Activated T-cell treated with anti-CD3 and anti-CD28 coated beads, Interleukin-2, amount 50 U/mL, for 48 hours (primary cell): ENCODE data around the gene MARCHF2.
"Not testable (repeated sequence)": the region's sequence is repeated elsewhere in the genome, so short reads cannot be mapped to it uniquely, and the experiment has no call there.

Experiments
- DNase-seq, 2 experiments: peaks; one replicate each; pipeline ENCODE4 v3.0.0-alpha.2; 2020

Gene MARCHF2

DNA sequence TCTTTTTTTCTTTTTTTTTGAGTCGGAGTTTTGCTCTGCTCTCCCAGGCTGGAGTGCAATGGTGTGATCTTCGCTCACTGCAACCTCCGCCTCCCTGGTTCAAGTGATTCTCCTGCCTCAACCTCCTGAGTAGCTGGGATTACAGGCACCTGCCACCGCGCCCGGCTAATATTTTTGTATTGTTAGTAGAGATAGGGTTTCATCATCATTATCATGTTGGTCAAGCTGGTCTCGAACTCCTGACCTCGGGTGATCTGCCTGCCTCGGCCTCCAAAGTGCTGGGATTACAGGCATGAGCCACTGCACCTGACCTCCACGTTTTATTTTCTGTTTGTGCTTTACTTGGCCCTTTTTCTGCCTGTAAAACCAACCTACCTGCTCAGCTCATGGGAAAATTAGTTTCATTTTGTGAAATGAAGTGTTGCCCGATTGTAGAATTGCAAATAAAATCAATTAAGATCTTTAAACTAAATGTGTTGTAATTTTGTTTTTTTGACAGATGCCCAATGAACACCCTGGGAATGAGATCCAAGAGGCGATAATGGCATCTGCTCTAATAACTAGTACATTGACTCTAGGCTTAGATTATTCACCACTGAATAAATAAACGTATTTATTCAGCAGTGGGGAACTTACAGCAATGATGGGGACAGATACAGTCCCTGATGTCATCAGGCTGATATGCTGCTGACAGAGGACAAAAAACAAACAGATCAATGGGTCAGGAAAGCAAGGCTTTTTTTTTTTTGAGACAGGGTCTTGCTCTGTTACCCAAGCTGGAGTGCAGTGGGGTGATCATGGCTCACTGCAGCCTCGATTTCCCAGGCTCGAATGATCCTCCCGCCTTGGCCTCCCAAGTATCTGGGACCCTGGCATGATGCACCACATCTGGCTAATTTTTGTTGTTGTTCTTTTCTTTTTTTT is 25.2 kb upstream of the MARCHF2 start:
- no peak for DNase-seq

DNA sequence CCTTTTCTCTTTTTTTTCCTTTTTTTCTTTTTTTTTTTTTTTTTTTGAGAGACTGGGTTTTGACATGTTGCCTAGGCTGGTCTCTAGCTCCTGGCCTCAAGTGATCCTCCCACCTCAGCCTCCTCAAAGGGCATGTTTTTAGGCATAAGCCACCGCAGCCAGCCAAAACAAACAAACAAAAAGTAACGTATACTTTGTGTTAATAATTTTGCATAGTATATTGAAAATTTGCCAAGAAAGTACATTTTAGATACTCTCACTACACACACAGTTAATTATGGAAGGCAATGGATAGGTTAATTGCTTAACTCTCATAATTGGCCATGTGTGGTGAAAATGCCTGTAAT is 24.5 kb upstream of the MARCHF2 start:
- DNase-seq = no peak

DNA sequence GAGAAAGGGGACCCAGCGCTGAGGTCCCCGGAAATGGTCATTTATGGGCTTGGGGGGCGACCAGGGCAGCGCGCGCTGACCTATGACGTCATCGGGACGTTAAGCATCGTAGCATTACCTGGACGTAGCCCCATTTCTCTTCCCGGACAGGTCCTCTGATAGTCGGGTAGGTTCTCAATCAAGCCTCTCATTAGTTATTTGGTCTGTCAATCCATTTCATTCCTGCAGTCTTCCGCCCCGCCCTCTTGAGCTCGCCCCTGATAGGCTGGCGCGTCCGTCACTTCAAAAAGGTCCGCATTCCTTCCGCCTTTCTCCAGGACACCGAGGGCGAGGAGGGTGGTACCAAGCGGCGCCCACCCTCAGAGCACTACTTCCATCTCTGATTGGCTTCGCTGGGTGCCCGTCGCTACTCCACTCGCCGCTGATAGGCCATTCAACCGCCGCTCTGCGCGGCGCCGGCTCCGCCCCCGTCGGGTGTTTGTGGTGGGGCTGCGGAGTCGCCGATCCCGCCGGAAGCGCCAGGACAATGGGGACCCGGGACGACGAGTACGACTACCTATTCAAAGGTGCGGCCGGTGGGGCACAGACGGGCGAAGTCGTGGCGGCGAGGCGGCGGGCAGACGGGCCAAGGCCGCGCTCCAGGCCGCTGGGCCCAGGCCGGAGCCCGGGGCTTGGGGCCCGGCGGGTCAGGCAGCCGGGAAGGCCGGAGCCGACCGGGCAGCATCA is 23.1 kb upstream of the MARCHF2 start, which contains the start of gene RAB11B:
Gene RAB11B, plus strand, starts transcription at position 470 of the 726 bp plus-strand sequence. Its CDS starts 57 bp downstream, at position 527.
- DNase-seq = peak; percentile 99 to 100

DNA sequence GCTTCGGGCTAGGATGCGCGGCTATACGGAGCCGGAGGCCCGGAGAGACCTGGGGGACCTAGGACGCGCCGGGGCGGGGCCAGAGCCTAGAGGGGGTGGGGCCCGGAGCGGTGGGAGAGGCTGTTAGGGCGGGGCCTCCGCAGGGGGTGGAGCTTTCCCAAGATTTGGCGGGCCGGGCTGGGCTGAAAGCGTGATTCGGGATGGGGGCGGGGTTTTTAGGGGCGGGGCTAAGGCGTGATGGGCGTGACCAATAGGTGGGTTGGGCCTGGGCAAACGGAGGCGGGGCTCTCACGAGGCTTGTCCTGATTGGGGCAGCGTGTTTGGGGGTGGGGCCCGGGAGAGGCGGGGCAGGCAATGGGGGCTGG is 22.5 kb upstream of the MARCHF2 start:
- DNase-seq = peak; percentile 99

DNA sequence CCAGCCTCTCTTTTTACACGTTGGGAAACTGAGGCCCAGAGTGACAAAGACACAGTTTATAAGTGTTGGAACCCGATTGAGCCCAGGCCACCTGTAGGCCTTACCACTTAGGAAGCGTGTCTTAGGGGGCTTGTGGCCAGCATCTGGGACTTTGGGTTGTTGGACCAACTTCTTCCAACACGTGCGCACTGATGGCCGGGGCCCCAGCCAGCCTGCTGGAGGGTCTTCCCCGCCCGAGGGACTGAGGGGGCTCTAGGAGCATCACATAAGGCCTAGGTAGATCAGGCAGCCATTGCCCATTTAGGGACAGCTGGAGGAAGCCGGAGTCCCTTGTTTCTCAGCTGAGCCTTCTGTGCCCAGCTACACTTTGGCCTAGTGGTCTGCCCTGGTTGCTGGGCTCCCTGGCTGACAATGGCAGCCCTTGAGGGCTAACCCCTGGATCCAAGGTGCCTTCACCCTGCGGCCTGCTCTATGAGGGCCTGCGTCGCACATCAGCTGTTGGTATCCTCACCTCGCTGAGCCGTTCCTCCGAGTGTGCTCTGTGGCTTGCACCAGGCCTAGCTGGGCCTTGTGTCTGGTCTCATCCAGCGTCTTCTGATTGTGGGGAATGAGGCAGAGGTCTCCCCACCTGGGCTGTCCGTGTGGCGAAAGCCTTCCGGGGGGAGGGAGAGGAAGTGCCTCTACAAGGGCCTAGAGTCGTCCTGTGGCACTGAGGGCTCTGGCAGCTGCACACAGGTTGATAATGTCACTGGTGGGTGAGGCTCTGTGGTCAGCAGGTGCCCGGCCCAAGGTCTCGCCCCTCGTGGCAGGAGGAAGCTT is 21.7 kb upstream of the MARCHF2 start:
- no peak for DNase-seq

DNA sequence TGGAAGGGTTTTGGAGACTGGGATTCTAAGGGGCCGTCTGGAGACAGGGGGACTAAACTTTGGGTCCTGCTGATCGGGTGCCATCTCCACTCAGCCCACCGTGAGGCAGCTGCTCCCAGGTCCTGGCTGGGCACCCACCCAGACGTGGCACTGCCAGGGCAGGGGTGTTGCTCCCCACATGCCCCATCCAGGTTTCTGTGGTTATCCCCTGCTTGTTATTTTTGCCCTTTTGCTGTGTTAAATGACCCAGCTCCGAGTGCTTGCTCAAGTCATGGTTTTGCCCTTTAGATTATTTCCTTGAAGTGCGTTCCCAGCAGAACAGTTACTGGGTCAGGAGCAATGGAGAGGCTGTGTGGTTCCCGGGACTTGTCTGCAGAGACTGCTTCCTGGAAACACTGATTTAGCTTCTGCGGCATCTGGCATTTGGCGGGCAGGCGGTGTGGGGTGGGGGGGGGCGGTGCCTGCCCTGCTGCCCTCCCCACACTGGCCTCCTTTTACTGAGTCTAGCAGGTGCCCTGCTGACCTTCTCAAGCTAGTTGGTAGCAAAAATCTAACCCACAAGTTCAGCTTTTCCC is 21.0 kb upstream of the MARCHF2 start:
- no peak for DNase-seq

DNA sequence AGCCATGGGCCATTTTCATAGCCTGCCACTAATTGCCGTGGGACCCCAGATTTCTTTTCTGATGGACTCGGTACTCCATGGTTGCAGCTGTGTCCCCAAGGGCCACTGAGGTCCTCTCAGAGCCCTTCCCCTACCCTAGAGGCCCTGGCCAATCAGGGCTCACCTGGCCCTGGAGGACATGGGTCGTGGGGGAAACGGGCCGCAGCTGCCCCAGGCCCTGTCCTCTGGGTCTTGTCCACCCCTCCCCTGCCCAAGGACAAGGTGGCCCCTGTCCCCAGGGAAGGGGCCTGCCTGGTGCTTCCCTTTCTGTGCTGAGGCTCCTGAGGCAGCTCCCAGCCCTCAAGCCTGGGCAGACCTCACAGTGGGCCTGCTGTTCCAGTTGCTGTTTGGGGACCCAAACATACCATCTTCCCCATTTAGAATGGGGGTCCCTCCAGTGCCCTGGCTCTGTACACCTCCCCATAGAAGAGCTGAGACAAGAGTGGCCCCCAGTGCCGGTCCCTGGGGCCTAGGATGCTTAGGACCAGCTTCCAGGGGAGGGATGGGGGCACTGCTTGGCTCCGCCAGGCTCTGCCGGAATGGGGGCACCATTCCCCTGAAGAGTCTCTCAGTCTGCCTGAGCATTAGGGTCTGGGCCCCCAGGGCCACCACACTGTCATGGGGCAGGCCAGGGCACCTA is 19.8 kb upstream of the MARCHF2 start:
- no peak for DNase-seq

DNA sequence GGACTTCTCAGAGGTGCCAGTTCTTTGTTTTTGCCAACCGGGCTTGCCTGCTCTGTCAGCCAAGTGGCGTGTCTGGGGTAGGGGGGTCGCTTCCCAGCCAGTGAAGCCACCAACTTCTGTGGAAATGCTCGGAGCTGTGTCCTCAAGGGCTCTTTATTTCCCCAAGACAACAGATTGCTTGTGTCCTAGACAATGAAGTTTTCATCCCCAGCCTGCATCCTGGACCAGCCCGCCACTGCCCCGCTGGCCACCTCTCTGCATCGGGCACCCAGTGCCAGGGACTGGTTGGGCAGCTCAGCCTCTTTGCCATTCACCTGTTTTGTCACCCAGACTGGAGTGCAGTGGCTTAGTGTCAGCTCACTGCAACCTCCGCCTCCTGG is 19.2 kb upstream of the MARCHF2 start:
- no peak for DNase-seq

DNA sequence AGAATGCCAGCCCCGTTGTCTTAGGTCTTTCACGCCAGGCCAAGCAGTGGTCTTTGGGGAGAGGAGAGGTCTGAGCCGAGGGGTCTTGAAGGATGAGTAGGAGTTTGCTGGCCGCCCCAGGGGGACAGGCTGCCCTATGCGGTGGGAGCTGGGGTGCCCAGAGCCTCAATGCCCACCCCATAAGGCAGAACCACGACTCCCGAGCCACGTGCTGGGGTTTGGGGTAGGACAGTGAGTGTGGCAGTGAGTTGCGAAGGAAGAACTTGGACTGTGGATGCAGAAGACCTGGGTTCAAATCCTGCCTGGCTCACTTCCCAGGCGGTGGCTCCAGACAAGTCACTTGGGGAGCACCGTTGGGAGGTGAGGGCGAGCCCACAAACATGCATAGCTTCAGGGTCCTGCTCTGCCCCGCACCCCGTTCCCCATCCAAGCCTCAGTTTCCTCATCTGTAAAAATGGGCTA is 17.5 kb upstream of the MARCHF2 start:
- no peak for DNase-seq

DNA sequence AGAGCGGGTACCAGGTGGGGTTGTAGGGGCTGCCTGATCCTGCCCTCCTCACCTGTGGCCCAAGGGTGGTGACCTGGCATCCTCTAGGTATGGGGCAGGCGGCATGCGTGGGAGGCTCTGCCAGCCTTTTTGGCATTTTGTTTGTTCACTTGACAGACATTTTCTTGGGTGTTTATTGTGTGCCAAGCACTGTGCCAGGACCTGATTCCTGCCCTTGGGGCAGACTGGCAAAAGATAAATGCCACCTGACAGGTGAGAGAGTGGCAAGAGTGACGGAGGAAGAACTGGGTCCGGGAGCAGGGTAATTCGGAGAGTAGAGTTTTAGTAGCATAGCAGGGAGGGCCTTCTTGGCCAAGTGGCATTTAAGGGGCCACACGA is 16.9 kb upstream of the MARCHF2 start:
- no peak for DNase-seq

DNA sequence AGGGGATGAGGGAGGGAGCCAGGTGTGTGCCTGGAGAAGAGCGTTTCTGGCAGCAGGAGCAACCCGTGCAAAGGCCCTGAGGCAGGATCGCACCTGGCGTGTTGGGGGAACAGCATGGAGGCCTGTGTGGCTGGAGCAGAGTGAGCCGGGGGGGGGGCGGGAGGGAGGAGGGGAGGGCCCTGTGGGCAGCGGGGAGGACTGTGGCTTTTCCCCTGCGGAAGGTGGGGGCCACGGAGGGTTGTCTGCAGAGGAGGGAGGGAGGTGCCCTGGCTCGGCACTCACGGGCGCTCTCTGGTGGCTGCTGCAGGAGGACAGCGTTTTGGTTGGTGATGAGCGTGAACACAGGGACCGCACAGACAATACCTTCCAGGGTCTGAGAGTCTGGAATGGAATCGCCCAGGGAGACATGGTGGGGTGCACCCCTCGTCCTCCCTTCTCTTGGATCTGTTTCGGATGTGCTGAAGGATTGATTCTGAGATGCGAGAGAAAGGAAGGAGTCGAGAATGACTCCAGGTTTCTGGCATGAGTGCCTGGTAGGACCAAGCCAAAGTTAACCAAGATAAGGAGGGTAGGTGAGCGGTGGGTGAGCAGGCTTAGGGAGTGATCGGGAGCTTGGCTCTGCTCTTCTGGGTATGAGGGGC is 16.4 kb upstream of the MARCHF2 start:
- DNase-seq = peak; percentile 77 to 83

DNA sequence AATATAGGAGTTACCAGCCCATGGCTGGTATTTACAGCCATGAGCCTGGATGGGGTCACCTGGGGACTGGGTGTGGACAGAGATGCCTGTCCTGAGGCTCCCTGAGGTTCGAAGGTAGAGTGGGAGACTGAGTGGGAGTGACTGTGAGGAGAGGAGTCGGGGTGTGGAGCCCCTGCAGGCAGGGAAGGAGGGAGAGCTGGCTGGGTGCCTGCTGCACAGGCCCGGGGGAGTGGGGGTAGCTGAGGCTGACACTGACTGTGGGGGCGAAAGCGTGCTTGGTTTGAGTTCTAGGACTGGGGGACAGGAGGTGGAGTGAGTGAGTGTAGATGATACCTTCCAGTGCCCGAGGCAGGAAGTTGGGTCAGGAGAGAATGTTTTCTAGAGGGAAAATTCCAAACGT is 15.8 kb upstream of the MARCHF2 start:
- DNase-seq = no peak

DNA sequence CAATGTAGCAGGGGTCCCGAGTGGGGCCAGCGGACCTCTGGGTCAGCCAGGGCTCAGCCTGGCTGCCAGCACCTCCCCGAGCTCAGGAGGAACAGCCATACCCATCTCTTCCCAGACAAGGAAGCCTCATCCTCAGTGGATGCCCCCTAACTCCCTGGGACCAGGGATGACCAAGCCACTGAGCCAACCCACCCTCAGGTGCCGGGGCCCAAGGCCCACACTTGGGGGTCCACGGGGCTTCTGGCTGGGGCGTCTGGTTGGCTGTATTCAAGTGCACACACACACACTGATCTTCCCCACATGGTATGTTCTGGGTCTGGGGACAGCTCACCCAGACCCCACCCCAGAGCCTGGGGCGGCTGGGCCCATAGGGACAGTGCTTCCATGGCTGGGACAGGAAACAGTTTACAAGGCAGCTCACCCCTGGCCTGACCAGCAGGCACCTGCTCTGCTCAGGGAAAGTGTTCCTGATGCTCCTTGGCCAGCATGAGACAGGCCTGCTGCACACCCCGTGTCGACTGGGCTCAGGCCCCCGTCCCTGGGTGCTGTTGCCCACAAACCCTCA is 15.3 kb upstream of the MARCHF2 start:
- DNase-seq = no peak

DNA sequence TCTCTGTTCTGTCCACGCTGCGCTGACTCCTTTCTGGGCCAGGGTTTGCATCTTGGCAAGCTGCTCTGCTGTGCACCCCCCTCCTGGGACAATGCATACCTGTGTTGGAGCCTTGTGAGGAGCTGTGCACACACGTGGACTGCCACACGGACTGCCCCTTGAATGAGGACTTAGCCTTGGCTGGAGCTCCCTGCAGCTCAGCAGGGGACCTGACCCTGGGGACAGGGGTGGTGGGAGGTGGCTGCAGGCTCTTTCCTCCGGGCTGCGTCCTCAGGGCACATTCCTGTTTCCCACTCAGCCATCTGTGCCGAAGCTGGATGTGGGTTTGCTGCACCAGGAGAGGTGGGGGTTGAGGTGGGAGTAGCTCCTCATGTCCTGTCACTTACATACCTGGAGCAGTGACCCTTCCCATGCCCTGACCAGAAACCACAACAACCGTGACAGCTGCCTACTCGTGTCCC is 14.8 kb upstream of the MARCHF2 start:
- DNase-seq = no peak

DNA sequence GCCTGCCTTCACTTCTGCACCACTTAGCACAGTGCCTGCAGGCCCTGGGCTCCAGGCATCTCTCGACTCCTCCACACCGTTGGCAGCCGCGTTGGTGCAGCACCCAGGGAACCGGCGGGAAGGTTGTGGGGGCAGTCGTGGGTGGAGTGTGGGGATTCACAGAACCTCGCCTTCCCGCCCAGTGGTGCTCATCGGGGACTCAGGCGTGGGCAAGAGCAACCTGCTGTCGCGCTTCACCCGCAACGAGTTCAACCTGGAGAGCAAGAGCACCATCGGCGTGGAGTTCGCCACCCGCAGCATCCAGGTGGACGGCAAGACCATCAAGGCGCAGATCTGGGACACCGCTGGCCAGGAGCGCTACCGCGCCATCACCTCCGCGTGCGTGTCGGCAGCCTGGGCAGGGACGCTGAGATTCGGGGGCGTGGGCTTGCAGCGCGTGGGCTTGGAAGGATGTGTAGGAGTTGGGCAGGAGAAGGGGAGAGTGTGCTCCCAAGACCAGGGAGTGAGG is 13.4 kb upstream of the MARCHF2 start:
- no peak for DNase-seq

DNA sequence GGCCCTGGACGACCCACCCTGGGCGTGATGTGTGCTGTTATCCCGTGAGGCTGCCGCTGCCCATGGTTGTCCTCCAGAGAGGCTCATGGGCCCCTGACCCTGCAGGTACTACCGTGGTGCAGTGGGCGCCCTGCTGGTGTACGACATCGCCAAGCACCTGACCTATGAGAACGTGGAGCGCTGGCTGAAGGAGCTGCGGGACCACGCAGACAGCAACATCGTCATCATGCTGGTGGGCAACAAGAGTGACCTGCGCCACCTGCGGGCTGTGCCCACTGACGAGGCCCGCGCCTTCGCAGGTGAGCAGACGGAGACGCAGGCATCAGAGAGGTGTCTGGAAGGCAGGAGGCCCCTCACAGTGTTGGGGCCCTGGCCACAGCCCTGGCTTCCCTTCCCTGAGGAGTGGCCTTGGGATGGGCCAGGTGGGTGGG is 11.1 kb upstream of the MARCHF2 start:
- DNase-seq = no peak

DNA sequence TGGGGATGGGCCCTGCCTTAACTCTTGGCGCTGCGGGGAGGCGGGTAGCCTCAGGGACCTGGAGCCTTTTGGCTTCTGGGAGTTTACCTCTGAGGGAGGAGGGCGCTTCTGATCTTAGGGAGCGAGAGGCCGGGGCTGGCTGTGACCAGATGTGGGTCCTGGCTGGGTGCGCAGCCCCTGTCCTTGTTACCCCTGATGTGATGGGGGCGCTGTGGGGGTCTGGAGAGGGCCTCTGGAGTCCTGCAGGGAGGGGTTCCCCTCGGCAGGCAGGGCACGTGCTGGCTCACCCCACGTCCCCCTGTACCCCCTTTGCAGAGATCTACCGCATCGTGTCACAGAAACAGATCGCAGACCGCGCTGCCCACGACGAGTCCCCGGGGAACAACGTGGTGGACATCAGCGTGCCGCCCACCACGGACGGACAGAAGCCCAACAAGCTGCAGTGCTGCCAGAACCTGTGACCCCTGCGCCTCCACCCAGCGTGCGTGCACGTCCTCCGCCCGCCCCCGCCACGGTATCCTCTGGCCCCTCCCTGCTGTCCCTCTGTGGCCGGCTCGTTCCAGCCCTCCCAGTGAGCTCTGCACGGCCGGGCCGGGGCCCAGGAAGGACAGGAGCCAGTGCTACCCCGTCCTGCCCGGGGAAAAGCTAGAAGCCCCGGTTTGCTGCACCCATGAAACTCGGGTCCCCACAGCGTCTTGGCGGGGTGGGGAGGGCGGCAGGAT is 9.8 kb upstream of the MARCHF2 start:
- no peak for DNase-seq

DNA sequence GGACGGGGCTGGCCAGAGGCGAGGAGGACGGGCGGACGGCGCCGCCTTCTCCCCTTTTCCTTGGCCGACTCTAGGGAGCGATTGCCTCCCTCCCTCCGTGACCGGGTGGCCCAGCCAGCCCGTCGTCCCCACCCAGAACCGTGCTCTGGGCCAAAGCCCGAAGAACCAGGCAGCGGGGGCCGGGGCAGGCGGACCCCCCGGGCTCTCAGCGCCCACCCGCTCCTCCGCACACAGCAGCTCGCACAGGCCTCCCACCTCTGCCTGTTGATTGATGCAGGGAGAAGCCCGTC is 9.3 kb upstream of the MARCHF2 start:
- DNase-seq = no peak

DNA sequence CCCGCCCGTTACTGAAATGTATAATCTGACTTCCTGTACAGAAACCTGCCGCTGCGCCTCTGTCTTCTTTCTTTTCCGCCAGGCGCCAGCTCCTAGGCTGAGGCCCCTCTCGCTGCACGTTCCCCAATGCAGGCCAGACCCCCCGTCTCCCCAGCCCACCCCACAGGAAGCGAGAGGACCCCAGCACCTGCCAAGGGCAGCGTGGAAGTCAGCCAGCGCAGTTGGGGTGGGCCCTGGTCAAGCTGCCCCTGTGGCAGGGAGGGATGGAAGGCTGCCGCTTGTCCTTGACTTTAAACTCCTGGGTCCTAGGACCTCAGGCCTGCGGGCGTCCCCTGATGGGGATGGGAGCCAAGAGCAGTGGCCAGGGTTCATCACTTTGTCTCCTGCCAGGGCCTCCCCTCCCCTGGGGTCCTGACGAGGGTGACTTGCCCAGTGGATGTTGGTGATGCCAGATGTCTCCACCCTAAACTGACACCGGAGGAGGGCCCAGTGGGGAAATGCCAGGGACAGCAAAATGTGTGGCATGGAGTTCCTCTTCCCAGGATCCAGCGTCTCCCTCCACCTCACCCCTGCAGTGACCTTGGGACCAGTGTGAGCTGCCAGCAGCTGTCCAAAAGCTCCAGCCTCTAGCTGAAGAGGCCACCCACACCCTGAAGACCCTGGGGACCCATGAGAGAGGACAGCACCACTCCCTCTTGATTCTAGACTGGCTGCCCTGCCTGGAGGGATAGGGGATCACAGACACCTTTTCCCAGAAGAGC is 8.5 kb upstream of the MARCHF2 start:
- DNase-seq = no peak

DNA sequence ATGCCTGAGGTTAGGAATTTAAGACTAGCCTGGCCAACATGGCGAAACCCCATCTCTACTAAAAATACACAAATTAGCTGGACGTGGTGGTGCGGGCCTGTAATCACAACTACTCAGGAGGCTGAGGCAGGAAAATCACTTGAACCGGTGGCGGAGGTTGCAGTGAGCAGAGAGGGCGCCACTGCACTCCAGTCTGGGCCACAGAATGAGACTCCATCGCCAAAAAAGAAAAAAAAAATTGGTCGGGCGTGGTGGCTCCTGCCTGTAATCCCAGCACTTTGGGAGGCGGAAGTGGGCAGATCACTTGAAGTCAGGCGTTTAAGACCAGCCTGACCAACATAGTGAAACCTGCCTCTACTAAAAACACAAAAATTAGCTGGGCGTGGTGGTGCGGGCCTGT is 2.4 kb upstream of the MARCHF2 start:
- DNase-seq = not testable (repeated sequence)
